ENCODE results near the gene RNASE4.

DNA sequence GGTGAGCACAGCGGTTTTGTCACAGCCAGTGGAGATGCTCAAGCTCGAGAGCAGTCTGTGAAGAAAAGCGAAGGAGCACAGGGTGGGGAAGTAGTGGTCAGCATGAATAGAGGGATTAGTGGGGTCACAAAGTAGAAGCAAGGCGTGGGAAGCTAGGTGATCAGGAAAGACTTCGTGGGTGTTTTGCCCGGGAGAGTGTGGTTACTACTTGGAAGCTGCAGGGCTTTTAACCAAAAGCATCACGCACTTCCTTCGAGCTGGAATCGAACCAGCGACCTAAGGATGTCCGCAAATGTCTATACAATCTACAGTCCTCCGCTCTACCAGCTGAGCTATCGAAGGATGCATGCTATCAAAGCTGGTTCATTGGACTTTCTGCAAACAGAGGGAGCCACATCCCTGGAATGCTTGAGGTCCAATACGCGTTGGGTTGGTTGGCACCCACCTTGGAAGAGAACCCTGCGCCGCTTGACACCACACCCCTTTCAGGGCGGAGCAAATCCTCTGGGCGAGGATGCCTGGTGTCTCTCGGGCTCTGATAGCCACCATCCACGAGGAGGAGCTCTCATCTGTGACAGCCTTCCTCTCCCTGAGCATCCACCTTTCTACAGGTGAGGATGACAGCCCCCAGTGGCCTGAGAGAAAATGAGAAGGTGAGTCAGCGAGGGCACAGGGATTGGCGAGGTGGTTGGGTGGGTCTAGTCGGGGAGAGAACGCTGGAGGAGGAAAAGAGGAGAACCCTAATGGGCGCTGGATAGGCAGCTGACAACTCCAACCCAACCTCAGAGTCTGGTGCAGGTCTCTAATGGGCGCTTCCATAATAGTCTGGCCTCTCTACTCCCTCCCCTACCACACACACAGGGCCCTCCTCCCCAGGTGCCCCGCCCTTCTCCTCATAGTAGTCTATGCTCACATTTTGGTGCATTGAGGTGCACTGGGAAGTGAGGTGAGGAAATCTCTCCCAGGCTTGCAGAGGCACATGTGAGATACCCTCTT lies 26.8 kb upstream of the RNASE4 start:
- no peak for TF ChIP-seq POLR2A (IDR thresholded peaks at IDR 0.05)
- TF ChIP-seq, protein P1, sequence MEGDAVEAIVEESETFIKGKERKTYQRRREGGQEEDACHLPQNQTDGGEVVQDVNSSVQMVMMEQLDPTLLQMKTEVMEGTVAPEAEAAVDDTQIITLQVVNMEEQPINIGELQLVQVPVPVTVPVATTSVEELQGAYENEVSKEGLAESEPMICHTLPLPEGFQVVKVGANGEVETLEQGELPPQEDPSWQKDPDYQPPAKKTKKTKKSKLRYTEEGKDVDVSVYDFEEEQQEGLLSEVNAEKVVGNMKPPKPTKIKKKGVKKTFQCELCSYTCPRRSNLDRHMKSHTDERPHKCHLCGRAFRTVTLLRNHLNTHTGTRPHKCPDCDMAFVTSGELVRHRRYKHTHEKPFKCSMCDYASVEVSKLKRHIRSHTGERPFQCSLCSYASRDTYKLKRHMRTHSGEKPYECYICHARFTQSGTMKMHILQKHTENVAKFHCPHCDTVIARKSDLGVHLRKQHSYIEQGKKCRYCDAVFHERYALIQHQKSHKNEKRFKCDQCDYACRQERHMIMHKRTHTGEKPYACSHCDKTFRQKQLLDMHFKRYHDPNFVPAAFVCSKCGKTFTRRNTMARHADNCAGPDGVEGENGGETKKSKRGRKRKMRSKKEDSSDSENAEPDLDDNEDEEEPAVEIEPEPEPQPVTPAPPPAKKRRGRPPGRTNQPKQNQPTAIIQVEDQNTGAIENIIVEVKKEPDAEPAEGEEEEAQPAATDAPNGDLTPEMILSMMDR (IDR thresholded peaks at IDR 0.05) = no peak

Data from ovary (tissue), 3 donors.